ENCODE measurements around the gene CD200.
"Not testable (repeated sequence)": the region's sequence is repeated elsewhere in the genome, so short reads cannot be mapped to it uniquely, and the experiment has no call there.

The CD200 gene

GRCh38 chr3:112360561-112360960 lies 27.6 kb downstream of the CD200 start:
- no peak for DNase-seq (ENCODE audit: low read depth in 2 of 2)

GRCh38 chr3:112362221-112362620 lies 29.3 kb downstream of the CD200 start:
- DNase-seq (ENCODE audit: low read depth in 2 of 2), result no peak

- no peak for DNase-seq (ENCODE audit: low read depth in 2 of 2)
Measured at GRCh38 chr3:112364291-112364690, 31.3 kb downstream of the CD200 start.

- no peak for DNase-seq (ENCODE audit: low read depth in 2 of 2)
Measured at GRCh38 chr3:112365035-112365434, 32.1 kb downstream of the CD200 start.

- no peak for DNase-seq (ENCODE audit: low read depth in 2 of 2)
Measured at GRCh38 chr3:112365636-112366035, 32.7 kb downstream of the CD200 start.

- no peak for DNase-seq (ENCODE audit: low read depth in 2 of 2)
Measured at GRCh38 chr3:112366522-112366921, 33.6 kb downstream of the CD200 start.

GRCh38 chr3:112371569-112371968 lies 38.6 kb downstream of the CD200 start:
- DNase-seq (ENCODE audit: low read depth in 2 of 2), result no peak

GRCh38 chr3:112372396-112372795 lies 39.4 kb downstream of the CD200 start:
- DNase-seq (ENCODE audit: low read depth in 2 of 2), result no peak

GRCh38 chr3:112373476-112373875 lies 40.5 kb downstream of the CD200 start:
- no peak for DNase-seq (ENCODE audit: low read depth in 2 of 2)

- no peak for DNase-seq (ENCODE audit: low read depth in 2 of 2)
Measured at GRCh38 chr3:112373924-112374323, 41.0 kb downstream of the CD200 start.

GRCh38 chr3:112374333-112374734 lies 41.4 kb downstream of the CD200 start:
- DNase-seq (ENCODE audit: low read depth in 2 of 2), result no peak

GRCh38 chr3:112375117-112375516 lies 42.2 kb downstream of the CD200 start:
- no peak for DNase-seq (ENCODE audit: low read depth in 2 of 2)

- DNase-seq (ENCODE audit: low read depth in 2 of 2), result no peak
Measured at GRCh38 chr3:112376241-112376911, 43.4 kb downstream of the CD200 start.

- no peak for DNase-seq (ENCODE audit: low read depth in 2 of 2)
Measured at GRCh38 chr3:112376992-112377391, 44.0 kb downstream of the CD200 start.

- DNase-seq (ENCODE audit: low read depth in 2 of 2), result no peak
Measured at GRCh38 chr3:112377568-112378071, 44.7 kb downstream of the CD200 start.

- DNase-seq (ENCODE audit: low read depth in 2 of 2), result not testable (repeated sequence)
Measured at GRCh38 chr3:112378347-112378746, 45.4 kb downstream of the CD200 start.

GRCh38 chr3:112379020-112379690 lies 46.2 kb downstream of the CD200 start:
- no peak for DNase-seq (ENCODE audit: low read depth in 2 of 2)

- no peak for DNase-seq (ENCODE audit: low read depth in 2 of 2)
Measured at GRCh38 chr3:112381673-112382542, 49.0 kb downstream of the CD200 start.

- no peak for DNase-seq (ENCODE audit: low read depth in 2 of 2)
Measured at GRCh38 chr3:112382543-112383160, 49.7 kb downstream of the CD200 start.

GRCh38 chr3:112384769-112385168 lies 51.8 kb downstream of the CD200 start:
- no peak for DNase-seq (ENCODE audit: low read depth in 2 of 2)

- DNase-seq (ENCODE audit: low read depth in 2 of 2), result no peak
Measured at GRCh38 chr3:112388972-112389371, 56.0 kb downstream of the CD200 start.

- no peak for DNase-seq (ENCODE audit: low read depth in 2 of 2)
Measured at GRCh38 chr3:112389961-112390360, 57.0 kb downstream of the CD200 start.

Data from stimulated activated CD8-positive, alpha-beta memory T cell treated with anti-CD3 and anti-CD28 coated beads, Interleukin-7, amount 100 ng/mL, for 1 hour (primary cell).